HG03280 (cell line): ENCODE results near the gene KCNJ5.

ENCODE experiments used
- ATAC-seq: cut with Tn5 transposase; IDR thresholded peaks from one replicate; pipeline ENCODE4 v1.9.1; 2021; ENCODE audit warnings: mild to moderate bottlenecking, moderate library complexity; ENCODE audit not compliant: unreplicated experiment

Gene KCNJ5

DNA sequence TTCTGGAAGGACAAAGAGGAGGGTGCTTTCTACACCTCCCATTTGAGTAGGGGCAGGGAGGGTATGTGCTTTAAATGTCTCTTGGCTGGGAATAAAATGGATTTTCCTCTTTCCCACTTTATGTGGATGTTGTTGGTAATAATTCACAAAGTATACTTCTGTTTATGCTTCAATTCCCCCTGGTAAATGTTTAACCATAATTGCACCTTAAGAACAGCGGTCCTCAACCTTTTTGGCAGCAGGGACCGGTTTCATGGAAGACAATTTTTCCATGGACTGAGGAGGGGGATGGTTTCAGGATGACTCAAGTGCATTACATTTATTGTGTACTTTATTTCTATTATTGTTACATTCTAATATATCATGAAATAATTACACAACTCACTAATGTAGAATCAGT, 55.5 kb downstream of the KCNJ5 start:
- ATAC-seq, result no peak

- no peak for ATAC-seq
Observed at GRCh38 chr11:128947773-128948172, 56.6 kb downstream of the KCNJ5 start.

DNA sequence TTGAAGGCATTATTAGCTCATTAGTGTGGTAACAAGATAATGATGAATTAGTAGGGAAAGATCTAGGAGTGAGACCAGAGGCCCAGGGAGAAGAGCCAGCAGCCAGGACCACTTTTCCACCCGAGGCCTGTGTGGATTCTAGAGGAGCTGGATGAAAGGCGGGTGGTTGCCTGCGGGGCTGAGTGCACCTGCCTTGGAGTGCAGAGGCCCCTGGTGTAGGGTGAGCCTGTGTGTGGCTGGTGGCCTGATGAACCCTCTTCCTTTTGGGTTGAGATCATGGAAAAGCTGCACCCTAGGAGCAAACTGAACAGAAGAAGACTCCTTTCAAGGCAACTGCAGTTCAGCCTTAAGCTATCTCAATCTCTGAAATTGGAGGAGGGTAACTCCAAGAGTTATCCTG, 57.4 kb downstream of the KCNJ5 start:
- no peak for ATAC-seq

DNA sequence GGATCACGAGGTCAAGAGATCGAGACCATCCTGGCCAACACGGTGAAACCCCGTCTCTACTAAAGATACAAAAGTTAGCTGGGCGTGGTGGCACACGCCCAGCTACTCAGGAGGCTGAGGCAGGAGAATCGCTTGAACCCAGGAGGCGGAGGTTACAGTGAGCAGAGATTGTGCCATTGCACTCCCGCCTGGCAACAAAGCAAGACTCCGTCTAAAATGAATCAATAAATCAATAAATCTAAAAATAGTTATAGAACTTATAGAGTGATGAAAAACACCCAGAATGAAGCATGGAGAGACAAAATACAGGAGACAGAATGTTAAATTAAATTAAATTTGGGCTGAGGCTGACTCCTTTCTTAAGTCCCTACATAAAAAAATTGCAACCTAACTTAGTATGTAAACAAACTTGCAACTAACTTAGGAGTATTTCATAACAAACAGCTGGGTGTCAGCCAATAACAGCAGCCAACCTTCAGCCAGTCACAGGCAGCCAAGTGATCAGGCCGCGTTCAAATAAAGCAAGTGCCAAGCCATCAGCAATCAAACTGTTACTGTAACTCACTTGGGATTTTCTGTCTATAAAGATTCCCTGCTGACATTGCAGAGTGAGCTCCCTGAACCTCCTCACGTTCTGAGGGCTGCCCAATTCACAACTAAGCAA, 58.8 kb downstream of the KCNJ5 start:
- no peak for ATAC-seq

- ATAC-seq, result no peak
Observed at GRCh38 chr11:128953151-128953550, 62.0 kb downstream of the KCNJ5 start.

DNA sequence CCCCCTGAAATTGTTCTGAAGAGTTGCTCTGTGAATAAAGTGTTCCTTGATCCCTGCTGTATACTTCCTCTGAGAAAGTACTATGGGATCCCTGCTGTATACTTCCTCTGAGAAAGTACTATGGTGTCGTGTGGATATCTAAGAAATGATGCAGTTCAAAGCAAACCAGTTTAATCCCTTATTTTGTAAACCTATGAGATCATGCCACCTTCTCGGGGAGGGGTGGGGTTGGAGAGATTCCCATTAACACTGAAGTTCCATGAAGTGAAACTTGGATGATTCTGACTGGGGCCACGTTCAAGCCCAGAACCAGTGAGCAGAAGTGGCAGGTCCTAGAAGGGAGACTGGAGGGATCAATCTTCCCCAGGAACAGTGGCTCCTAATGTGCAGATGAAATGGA, 64.5 kb downstream of the KCNJ5 start:
- ATAC-seq, result no peak

DNA sequence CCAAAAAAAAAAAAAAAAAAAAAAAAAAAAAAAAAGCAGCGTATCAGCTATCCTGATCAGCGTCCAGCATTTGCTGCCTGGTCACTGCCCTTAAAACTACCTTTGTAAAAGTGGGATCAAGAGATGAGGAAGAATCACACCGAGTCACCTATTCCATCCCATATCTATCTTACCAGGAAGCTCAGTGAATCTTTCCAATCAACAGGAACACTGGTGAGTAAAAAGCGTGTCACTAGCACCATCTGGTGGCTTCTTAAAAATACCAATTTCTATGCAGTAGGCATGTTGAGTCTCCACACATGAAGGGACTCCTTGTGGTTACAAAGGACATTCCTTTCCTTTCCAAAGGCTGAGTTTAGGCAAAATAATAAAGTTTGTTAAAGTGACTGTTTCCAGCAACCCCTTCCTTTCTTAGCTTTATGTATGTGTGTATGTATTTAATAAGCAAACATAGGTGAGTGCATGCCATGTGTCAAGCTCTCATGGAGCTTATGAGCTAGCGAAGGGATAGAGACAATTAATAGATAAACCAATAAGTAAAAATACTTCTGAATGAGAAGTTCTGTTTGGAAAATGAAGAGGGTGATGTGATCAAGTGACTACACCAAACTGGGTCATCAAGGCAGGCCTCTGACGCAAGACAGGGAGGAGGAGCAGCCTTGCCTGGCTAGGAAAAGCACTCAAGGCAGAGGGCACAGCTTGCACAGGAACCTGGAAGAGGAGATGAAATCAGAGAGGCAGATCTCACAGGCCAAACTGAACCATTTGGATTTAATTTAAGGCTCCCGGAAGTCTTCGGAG, 65.4 kb downstream of the KCNJ5 start:
- ATAC-seq, result peak; percentile 55

GRCh38 chr11:128957202-128957482, 66.0 kb downstream of the KCNJ5 start:
- ATAC-seq, result no peak

DNA sequence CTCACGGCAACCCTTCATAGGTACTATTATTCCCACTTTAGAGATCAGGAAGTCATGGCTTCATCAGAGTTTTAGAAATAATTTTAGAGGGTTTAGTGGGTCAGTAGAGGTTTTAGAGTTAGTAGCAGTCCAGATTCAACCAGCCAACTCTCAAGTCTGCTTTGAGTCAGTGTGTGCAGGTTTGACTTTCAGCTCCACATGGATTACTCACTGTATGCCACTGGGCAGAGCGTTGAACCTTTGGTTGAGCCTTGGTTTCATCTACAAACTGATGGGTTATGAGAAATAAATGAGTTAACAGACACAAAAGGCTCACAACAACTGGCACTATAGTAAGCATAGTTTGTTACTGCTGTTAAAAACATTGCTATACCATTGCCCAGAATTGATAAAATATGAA, 70.5 kb downstream of the KCNJ5 start:
- no peak for ATAC-seq

DNA sequence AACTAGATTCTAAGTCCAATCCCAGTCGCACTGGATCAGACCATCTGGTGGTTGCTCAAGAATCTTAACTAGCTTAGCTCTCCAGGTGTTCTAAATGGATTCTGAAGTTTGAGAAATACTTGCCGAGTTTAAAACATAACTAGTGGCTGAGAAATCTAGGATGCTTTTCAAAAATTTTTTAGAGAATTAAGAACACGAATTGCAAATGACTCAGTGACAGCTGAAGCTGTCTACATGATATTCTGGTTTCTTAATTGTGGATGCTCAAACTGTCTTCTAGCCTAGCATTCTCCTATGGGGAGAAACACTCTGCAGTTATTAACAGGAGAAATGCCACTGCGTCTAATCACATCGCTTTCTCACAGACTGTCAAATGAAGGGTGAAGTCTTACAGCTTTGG, 71.7 kb downstream of the KCNJ5 start:
- no peak for ATAC-seq

DNA sequence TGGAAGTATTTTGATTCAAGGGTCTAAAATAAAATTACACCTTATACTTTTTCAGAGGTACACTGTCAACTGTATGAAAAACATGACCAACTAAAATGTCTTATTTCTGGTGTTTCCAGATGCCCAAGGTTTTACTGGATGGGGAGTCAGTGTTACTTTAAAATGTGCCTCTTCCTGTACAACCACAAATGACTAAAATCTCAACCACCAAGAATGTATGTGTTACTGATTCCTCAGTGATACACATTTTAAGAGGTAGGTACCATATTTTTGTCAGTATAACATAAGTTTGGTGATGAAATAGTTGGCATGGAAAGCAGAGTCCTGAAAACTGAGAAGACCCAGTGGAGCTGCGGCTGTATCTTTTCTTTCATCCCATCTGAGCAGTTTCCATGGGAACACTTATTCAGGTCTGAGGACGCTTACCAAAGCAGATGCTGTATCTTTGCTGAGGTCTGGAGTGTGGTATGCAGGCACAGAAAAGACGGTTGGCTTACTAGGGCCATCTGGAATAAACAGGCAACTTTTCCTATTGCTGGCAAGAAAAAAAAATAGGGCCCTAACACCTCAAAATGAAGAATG, 72.7 kb downstream of the KCNJ5 start:
- no peak for ATAC-seq

DNA sequence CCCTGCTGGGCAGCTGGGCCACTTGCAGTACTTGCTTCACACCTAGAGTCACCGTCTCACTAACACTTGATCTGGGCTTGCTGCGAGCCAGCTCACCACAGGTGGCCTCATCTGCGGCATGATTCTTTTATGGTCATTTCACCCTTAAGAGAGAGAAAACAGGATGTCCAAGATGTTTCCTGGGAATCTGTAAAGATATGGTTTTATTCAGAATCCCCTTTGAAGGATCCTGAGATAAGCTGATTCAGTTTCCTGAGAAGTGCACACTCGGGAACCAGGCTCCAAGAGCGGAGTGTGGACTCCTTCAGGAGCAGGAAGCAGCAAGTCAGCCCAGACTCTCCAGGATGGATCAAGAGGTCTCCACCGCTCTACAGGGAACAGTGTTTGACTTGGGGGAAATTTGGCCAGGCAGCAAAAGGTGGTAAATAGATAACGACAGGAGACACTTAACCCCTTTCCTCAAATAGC, 73.3 kb downstream of the KCNJ5 start:
- no peak for ATAC-seq

- ATAC-seq, result peak; percentile 95
Observed at GRCh38 chr11:128965485-128965884, 74.3 kb downstream of the KCNJ5 start.

DNA sequence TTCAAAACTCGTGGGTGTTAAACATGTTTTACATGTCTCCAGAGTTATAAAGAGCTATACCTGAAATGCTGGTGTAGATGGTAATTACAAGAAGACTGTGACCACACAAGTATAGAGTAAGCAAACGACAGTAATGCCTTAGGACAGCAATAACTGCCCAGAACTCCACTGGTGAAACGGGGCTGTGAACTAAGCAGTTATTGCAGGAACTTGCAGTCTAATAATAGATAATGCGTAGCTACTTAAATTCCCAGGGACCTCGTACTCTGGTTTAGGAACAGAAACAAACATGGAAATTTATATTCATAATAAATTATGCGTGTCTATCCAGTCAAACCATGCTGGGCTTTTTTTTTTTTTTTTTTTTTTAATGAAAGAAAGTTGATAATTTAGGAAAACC, 76.4 kb downstream of the KCNJ5 start:
- ATAC-seq, result no peak

GRCh38 chr11:128968916-128969315, 77.8 kb downstream of the KCNJ5 start:
- no peak for ATAC-seq
